Measurements from ENCODE around the gene YIPF1. TPM values are rescaled to one million over a fixed set of nuclear protein-coding genes. Genes with fewer than 3 reads are reported as not detected.

Gene YIPF1
- 22.3 TPM for total RNA-seq
- long read RNA-seq, transcript YIPF1-203 (11 exons, 1,602 nt), result major isoform, 54 of 163 reads
- long read RNA-seq, transcript YIPF1-201 (11 exons, 1,858 nt), result minor isoform, 15 of 163 reads
- long read RNA-seq, partial matches to known transcripts, result 4 of 163 reads
- long read RNA-seq, other reads (novel, unspliced or antisense), result 89 of 163 reads

DNA sequence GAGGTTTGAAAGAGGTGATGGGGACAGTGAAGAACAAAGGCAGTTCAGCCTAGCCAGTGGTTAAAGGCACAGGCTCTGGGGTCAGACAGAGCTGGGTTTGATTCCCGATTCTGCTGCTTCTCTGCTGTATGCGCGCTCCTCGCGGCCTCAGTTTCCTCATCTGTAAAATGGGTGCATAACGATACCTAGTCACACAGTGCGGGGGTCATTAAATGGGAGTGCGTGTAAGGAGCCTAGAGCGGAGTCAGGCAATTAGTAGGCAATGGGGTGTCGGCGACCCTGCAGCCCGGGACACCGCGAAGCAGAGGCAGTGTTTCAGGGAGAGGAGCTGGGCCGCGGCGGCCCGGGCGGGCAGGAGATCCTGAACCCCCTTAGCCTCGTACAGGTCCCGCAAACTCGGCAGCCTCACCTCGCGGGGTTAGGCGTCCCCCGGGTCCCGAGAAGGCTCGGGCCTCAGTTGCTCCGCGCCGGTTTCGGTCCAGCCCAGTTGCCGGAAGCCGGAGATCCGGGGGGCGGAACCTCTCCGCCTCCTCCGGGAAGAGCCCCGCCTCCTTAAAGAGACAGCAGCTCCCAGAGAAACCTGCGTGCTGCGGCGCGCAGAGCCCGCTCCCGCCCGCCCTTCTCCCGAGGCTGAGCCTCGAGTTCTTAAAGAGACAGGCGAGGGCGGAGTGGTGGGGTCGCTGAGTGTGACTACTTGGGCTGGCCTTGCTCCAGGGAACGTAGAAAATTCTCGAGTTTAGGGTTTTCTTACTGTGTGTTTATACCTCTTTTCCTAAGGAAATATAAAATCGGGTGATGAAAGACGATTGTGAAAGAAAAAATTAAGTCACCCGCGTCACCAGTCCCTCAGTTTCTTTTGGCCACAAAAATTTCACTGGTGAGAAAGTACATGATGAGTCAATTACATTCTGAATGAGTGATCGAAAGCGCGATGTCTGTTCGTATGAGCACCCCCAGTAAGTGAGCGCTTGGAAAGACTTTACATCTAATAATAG is at the start of gene YIPF1:
TSS of gene YIPF1 (minus strand) at position 494 of the 995 bp plus-strand sequence. CDS start 860 bp downstream, outside the sequence.
- DNase-seq (ENCODE audit: low spot score), result peak; percentile 96

DNA sequence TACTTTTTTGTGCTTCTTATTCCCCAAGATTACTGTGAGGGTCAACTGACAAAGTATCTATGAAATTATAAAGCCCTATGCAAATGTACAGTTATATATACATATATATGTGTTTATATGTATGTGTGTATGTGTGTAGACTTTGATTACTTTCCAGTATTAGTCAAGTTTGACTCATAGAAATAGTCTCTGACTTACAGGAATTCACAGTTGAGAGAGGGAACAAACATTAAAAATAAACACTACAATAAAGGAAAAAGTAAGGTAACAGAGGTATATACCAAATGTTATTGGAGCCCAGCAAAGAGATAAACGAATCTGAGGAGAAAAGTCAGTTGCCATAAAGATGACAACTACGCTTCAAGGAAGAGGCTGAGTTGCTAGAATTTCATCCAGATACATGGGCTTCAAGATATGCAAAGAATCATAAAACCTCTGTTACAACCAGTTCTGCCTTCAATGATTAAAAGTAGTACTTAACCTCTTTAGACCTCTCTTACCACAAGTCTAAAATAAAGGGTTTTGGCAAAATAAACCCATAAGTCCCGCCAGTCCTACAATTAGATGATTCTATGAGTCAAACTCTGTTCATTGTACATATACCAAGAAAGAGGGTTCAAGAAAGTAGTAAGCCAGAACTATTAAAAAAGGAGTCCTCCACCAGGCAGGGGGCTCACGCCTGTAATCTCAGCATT is 48.7 kb upstream of the YIPF1 start:
- DNase-seq (ENCODE audit: low spot score), result no peak

DNA sequence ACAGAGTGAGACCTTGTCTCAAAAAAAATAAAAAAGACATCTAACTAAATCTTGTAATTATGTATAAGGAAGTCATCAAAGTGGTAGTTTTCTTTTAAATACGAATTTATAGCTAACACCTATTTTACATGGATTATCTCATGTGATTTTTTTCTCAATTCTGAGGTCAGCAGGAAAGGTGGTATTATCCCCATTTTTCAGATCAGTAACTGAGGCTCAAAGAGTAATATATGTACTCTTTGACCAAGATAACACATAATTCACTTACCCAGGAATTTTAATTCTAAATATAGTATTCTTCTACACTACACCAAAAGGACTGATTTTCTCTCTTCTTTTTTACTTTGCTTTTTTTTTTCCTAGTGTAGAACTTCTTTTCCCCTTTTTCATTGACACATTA is 46.8 kb upstream of the YIPF1 start:
- DNase-seq (ENCODE audit: low spot score), result no peak

DNA sequence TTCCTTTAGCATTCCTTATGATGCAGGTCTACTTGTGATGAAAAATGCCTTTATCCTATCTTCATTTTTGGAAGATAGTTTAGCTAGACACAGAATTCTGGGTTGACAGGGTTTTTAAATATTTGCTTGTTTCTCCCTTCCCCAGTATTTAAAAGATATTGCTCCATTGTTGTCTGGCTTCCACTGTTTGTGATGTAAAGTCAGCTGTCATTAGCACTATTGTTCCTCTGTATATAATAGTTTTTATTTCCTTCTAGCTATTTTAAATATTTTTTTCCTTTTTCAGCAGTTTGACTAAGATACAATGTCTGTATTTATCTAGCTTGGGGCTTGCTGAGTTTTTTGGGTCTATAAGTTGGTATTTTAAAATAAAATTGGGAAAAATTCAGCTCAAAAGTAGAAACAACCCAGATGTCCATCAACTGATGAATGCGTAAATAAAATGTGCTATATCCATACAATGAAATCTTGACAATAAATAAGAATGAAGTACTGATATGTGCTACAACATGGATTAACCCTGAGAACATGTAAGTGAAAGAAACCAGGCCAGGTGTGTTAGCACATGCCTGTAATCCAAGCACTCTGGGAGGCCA is 44.7 kb upstream of the YIPF1 start:
- DNase-seq (ENCODE audit: low spot score), result no peak

DNA sequence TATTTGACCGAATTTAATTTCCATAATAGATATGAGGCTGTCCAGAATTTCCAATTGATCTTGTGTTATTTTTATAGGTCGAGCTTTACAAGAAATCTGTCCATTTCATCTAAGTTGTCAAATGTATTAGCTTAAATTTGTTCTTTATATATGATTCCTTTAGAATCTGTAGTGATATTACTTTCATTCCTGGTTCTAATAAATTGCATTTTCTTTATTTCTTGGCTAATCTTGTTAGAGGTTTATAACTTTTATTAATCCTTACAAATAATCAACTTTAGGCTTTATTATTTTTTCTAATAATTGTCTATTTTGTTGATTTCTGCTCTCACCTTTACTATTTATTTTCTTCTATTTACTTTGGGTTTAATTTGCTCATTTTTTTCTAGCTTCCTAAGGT is 41.9 kb upstream of the YIPF1 start:
- DNase-seq (ENCODE audit: low spot score), result no peak

DNA sequence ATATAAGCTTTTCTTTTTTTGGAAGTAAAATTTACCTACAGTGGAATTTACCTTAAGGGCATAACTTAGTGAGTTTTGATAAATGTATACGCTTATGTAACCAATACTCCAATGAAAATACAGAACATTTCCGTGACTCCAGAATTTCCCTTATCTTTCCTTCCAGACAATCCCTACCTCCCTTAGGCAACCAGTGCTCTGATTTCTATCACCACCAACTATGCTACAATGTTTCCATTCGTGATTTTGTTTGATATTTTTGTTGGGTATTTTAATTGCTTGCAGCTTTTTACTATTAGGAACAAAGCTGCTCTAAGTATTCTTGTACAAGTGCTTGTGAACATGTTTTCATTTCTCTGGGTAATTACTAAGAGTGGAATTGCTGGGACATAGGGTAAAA is 41.3 kb upstream of the YIPF1 start:
- DNase-seq (ENCODE audit: low spot score), result no peak

DNA sequence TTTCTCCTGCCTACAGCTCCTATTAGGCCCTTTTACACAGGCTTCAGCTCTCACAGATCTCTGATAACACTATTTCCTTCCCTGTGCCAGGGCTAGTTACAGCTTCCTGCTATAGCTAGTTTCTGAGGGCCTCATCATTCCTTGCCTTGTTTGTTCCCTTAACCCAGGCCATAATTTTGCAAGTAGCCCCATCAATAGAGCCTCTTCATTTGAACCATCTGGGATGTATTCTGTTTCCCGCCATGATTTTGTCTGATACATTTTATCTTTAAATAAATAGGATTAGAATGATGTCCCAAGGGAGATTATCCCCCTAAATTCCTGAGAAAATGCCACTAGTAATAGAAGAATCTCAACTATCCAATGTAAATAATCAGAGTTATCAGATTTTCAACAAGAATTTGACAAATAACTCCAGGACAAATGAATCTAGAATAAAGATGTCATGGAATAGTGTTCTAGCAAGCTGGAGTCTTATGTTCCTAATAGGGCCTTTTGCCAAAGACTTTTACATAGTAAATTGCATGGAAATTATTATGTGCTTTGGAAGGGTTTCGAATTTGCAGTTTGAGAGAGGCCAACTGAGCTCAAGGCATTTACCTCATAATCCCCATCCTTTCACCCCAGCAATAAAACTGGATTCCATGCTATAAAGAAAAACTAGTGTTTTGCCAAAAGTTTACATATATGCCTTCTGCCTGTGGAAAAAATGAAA is 39.8 kb upstream of the YIPF1 start:
- no peak for DNase-seq (ENCODE audit: low spot score)

DNA sequence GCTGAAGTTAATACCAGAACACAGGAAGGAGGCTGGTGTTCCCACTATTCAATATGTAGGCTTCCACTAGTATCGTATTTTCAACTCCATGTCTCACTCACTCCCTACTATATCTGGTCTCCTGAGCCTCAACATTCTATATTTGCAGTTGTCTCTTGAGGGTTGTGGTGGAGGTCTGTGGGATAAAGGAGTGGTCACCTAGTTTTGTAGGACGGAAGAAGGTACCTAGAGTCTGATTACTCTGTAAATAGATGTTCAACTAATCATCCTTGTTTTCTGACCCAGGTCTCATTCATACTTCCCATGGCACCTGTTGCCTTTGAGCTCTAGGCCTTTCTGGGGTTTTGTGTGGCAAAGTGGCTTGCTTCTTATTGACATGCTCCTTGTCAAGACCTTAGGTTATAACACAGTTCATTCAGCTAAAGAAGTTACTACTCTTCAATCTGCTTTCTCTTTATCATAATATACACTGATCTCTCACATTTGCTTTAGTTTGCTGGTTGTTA is 37.8 kb upstream of the YIPF1 start:
- no peak for DNase-seq (ENCODE audit: low spot score)

DNA sequence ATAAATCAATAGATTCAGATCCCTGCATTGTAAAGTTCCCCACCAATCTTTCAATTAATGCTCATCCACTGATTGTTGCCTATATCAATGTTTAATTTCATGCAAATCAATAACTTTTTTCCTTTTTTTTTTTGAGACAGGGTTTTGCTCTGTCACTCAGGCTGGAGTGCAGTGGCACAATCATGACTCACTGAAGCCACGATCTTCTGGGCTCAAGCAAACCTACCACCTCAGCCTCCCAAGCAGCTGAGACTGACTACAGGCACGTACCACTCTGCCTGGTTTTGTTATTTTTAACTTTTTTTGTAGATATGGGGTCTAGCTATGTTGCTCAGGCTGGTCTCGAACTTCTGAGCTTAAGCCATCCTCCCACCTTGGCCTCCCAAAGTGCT is 30.1 kb upstream of the YIPF1 start:
- no peak for DNase-seq (ENCODE audit: low spot score)

DNA sequence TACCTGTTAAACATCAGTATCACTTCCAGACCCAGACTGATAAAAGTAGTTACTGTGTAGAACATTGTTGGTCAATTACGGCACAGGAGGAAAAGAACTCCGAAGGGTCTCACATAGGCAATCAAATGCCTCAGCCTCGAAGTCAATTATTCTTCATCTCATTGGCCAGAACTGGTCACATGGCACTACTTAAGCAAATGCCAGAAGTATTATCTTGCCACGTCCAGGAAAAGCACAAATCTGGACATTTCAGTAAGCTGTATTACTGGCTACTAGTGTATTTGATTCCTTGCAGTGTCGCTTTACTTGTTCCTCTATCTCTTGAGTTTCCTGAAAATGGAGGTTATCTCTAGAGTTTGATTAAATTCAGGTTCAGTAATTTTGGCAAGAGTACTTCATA is 28.7 kb upstream of the YIPF1 start:
- no peak for DNase-seq (ENCODE audit: low spot score)

DNA sequence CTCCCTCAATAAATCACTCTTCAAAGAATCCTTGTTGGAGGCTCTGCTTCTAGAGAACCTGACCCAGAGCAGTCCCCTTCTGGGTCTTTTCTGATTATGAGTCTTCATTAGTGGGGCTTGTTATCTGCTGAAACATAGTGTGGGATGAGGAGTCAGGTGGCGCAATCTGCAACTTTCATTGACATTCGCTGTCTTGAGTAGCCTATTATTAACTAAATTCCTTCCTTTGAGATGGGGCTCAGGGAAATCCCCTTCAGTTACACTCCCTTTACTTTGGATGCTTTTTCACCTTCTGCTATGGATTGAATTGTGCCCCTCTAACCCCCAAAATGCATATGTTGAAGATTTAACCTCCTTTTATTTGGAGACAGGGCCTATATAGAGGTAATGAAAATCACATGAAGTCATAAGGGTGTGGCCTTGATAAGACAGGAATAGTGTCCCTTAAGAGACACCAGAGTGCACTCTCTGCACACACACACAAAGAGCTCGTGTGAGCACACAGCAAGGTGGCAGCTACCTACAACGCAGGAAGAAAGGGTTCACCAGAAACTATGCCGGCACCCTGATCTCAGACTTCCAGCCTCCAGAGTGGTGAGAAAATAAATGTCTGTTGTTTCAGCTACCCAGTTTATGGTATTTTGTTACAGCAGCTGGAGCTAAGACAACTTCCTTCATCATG is 23.9 kb upstream of the YIPF1 start:
- no peak for DNase-seq (ENCODE audit: low spot score)

DNA sequence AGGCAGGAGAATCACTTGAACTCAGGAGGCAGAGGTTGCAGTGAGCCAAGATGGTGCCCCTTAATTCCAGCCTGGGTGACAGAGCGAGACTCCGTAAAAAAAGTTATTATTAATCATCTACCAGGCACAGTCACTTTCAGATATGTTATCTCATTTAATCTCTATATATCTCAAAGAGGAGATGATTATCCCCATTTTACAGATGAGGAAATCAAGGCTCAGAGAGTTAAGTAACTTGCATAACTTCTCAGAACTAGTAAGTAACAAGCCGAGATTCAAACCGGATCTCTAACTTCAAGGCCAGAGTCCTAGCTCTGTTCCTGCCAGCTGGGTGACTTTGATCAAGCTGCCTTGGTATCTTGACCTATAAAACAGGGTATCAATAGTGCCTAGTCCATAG is 21.8 kb upstream of the YIPF1 start:
- DNase-seq (ENCODE audit: low spot score), result no peak

DNA sequence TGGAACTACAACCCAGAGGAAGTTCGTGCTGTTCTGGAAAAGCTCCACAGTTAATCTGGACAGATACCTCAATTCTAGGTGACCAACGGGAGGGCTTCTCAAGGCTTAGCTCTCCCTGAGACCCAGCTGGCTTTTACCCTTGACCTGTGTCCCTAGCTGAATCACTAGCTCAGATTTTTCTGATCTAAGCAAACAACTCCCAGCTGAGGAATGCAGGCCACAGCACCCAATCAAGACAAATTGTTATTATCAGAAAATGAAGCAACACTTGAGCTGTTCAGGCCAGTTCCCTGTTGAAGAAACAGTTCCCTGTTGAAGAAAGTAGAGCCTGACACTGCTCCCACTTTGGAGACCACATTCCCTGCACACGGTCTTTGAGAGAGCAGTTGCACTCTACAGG is 20.3 kb upstream of the YIPF1 start:
- DNase-seq (ENCODE audit: low spot score), result no peak

DNA sequence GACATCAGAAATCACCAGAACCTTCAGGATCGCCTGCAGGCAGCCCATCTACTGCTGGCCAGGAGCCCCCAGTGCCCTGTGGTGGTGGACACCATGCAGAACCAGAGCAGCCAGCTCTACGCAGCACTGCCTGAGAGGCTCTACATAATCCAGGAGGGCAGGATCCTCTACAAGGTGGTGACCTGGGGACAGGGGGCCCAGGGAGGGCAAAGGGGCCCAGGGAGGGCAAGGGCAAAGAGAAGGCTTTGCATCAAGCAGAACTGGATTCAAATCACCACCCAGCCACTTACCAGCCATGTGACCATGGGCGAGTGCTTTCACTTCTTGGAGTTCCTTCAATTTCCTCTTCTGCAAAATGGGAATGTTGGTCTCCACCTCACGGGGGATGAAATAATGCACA is 16.5 kb upstream of the YIPF1 start:
- DNase-seq (ENCODE audit: low spot score), result no peak

DNA sequence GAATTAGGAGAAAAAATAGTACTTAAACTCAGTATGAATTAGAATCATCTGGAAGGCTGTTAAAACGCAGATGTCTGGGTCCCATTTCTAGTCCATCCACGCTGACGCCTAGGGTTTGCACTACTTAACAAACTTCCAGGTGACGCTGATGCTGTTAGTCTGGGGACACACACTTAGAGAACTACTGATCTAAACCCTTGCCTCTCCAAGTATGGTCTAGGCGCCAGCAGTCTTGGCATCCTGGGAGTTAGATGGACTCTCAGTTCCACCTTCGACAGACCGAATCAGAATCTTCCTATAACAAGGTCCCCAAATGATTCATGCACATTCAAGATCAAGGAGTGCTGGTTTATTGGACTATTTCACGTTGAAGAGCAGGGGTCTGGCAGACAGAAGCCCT is 15.9 kb upstream of the YIPF1 start:
- DNase-seq (ENCODE audit: low spot score), result no peak

DNA sequence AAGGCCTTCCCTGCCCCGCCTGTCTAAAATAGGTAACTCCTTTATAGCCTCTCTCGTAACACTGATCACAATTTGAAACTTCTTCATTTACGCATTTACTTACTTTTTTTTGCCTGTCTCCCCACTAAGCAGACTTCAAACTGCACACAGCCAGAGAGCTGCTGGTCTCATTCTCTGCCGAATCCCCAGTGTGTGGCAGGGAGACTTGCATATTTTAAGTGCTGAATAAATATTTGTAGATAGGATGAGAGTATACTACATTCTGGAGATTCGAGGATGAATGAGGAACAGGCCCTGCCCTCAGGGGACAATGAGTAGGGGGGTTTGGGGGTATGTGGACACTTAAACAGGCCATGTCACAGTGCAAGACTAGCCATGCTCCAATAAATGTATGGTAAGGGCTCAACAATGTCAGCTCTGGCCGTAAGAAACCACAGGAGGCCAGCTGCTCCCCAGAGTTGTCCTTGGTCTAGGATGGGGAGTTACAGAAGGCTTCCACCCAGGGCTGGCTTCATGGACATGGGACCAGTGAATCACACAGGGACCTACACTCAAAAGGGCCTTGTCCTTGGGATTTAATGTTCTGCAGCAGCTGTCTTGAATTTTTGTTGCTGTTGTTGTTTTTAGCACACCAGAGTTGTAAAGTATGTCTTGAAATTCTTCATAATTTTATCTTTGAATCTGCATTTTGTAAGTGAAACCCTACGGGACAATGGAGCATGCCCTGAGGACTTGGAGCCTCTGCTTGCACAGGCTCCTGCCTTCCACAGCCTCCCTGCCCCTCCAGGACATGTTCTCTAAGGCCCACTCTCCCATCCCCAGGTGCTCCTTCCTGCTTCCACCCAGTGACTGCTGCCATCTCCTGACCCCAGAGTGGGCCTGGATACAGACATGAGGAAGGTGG is 12.9 kb upstream of the YIPF1 start:
- no peak for DNase-seq (ENCODE audit: low spot score)

DNA sequence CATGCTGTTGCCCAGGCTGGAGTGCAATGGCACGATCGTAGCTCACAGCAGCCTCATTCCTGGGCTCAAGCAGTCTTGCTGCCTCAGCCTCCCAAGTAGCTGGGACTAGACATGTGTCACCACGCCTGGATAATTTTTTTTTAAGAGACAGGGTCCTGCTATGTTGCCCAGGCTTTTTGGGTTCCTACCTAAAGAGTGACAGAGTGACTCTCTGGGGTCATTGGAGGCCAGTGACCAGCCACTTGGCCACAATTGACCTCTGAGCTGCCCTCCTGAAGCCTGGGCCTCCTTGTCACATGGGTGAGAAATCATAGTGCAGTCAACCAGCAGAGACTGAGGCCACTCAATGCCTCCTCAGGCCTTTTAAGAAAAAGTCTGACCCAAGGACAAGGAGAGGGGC is 10.1 kb upstream of the YIPF1 start:
- no peak for DNase-seq (ENCODE audit: low spot score)

DNA sequence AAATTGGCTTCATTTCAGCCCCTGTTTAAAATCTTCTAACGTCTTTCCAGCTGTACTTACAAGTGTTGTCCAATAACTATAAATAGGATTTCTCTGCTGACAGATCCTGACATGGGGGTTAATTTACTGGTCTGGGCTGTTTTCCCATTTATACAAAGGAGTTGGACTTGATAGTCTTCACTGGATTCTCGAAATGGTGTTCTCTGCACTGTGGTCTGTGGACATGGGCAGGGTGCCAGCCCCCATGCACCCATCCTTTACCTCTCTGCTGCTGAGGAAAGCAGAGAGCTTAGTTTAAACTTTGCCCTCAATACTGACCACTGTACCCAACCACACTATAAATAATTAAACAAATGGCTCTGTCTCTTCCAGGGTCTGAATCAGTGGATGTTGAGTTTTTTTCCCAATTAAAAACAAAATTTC is 9.6 kb upstream of the YIPF1 start:
- no peak for DNase-seq (ENCODE audit: low spot score)

DNA sequence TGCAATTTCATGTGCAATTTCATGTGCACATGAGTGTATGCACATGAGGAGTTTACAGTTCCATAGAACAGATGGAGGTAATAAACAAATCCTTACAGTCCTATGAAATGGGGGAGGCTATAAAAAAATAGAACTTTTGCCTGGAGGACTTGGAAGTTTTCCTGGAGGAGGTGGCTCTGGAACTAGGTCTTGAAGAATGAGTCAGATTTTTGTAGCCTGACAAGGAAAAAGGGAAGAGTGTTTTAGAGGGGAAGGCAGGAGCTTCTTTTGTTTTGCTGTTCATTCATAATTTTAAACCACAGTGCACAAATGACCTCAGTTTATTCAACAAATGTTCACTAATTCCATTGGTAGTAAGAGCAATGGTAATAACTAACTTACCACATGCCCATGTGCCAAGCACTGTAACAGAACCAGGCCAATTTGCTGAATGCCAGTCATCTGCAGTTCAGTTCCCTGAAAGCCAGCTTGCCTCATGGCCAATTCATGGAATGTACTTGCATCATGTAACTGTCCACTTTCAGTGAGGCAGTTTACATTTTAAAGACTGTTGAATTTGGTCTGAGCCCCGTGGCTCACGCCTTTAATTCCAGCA is 7.1 kb upstream of the YIPF1 start:
- no peak for DNase-seq (ENCODE audit: low spot score)
